Measurements from ENCODE around the gene FGF5. TPM values are rescaled to one million over a fixed set of nuclear protein-coding genes. Genes with fewer than 3 reads are reported as not detected.
A peak's percentile ranks its signal among the peaks of the same experiment; 100 is the strongest.

Gene FGF5
- total RNA-seq, 1 experiment from 2014 or later: not detected

DNA sequence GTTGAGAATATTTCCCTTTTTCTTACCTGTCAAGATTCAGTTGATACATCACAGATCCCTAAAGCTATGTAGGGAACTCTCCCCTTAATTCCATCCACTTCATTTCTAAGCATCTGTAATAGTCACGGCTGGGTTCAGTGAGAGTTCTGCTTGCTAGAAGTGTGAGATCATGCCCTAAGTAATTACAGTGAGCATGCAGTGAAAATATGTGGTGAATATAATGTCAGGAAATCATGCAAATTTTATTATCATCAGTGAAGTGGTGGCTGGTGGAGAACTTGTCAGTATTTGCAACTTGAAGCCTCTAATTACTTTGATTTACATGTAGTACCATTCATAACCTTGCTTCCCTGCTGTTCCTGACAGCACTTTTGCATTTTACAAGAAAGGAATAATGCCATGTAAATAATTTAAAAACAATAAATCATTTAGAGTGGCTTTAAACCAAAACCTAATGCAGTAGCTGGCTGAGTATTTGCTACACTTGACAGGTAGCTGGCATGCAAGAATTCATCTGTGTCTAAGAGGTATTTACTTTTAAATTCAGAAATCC is 40.8 kb downstream of the FGF5 start:
- no peaks in the 10 kb centered on the region for H3K9me2 ChIP-seq (ENCODE audit: insufficient read depth)
- no peak overlapping the region for H3K27ac ChIP-seq
- H3K36me3 ChIP-seq (ENCODE audit: low read depth): no peaks in the 10 kb centered on the region
- ChIA-PET POLR2A (ENCODE audit: unreplicated experiment) (no interaction called here), CTCF (no interaction called here)
- no peak for DNase-seq
- no peaks in the 10 kb centered on the region for H3K79me2 ChIP-seq (ENCODE audit: low read depth)
- no peaks in the 10 kb centered on the region for H4K20me1 ChIP-seq (ENCODE audit: insufficient read depth)
- BruUV-seq (replicated peaks): no TSS peak
- no peaks in the 10 kb centered on the region for H3K4me1 ChIP-seq (replicated peaks; ENCODE audit: insufficient read depth)
- intact Hi-C loops (cut with micrococcal nuclease; ENCODE audit: unreplicated experiment): no loop called here
- no peak overlapping the region for H3K4me2 ChIP-seq
- no peak overlapping the region for H3K4me3 ChIP-seq
- H2AFZ ChIP-seq: no peak overlapping the region
- no peaks in the 10 kb centered on the region for H3K9me3 ChIP-seq (ENCODE audit: insufficient read depth, low read depth)
- H3K27me3 ChIP-seq (ENCODE audit: insufficient read depth, low read depth): no peaks in the 10 kb centered on the region
- H3F3A ChIP-seq (ENCODE audit: insufficient read depth, low read depth): no peaks in the 10 kb centered on the region
- TF ChIP-seq EZH2 (IDR thresholded peaks at IDR 0.05; ENCODE audit: low read depth): no peak
- TF ChIP-seq, protein P1, sequence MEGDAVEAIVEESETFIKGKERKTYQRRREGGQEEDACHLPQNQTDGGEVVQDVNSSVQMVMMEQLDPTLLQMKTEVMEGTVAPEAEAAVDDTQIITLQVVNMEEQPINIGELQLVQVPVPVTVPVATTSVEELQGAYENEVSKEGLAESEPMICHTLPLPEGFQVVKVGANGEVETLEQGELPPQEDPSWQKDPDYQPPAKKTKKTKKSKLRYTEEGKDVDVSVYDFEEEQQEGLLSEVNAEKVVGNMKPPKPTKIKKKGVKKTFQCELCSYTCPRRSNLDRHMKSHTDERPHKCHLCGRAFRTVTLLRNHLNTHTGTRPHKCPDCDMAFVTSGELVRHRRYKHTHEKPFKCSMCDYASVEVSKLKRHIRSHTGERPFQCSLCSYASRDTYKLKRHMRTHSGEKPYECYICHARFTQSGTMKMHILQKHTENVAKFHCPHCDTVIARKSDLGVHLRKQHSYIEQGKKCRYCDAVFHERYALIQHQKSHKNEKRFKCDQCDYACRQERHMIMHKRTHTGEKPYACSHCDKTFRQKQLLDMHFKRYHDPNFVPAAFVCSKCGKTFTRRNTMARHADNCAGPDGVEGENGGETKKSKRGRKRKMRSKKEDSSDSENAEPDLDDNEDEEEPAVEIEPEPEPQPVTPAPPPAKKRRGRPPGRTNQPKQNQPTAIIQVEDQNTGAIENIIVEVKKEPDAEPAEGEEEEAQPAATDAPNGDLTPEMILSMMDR (conservative IDR thresholded peaks at IDR 0.05): no peak

DNA sequence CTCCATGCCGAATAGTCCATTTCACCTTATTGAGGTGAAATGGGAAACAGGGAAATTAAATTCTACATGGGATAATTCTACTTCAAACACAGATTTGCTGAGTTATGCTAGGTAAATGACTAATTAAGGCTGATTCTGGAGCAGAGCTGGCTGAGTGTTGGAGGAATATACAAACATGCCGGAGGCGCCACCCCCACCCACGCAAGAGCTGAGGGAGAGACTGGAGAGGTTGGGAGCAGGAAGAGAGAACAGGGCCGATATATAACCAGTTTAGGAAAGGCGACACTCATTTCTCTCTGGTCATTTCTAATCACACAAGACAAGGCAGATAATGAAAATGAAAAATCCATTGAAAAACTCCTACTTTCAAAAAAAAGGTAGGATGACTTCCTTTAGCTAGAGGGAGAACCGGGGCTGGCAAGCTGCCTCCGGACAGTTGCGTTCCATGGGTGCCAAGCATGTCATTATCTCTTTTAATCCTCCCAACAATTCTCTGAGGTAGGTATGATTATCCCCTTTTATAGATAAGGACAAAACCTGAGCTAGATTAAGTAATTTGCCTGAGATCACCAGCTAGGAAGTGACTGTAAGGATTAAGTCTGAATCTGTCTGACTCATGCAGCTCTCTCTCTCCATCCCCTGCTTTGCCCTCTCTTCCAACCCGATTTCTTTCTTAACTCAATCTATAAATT is 41.5 kb downstream of the FGF5 start:
- DNase-seq: peak in 1 of 2 experiments; percentile 3
- Histone ChIP-seq H3K4me2 (no peak overlapping the region), H3K36me3 (ENCODE audit: low read depth) (no peaks in the 10 kb centered on the region), H3K27ac (no peak overlapping the region), H3F3A (ENCODE audit: insufficient read depth, low read depth) (no peaks in the 10 kb centered on the region), H3K9me2 (ENCODE audit: insufficient read depth) (no peaks in the 10 kb centered on the region), H3K27me3 (ENCODE audit: insufficient read depth, low read depth) (no peaks in the 10 kb centered on the region), H3K9me3 (ENCODE audit: insufficient read depth, low read depth) (no peaks in the 10 kb centered on the region), H3K4me1 (replicated peaks; ENCODE audit: insufficient read depth) (no peaks in the 10 kb centered on the region), H4K20me1 (ENCODE audit: insufficient read depth) (no peaks in the 10 kb centered on the region), H3K79me2 (ENCODE audit: low read depth) (no peaks in the 10 kb centered on the region), H3K4me3 (no peak overlapping the region), H2AFZ (no peak overlapping the region)
- TF ChIP-seq, protein P1 (conservative IDR thresholded peaks at IDR 0.05): no peak
- no peak for TF ChIP-seq EZH2 (IDR thresholded peaks at IDR 0.05; ENCODE audit: low read depth)
- intact Hi-C loops (cut with micrococcal nuclease; ENCODE audit: unreplicated experiment): no loop called here
- no TSS peak for BruUV-seq (replicated peaks)
- CTCF ChIA-PET: no interaction called here
- POLR2A ChIA-PET (ENCODE audit: unreplicated experiment): interaction anchor here (0.5 kb wide), 1 partner anchor 34 kb away, joined by 3 read pairs; no protein-coding TSS in a partner anchor

DNA sequence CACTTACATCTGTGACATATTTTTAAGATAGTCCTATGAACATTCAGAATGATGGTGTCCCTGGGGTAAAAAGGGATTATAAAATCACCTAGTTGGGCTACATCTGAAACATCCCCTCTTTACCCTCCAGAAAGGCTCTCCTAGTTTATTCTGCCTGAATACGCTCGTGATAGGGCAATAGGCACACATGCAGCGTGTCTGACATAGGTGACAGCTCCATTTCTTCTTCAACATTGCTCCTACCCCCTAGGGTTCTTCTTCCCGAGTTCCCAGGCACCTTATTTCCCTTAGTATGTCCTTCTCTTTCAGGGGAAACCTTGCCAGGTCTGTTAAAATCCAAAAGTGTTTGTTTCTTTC is 42.0 kb downstream of the FGF5 start:
- Histone ChIP-seq H3K9me3 (ENCODE audit: insufficient read depth, low read depth) (no peaks in the 10 kb centered on the region), H3K4me3 (no peak overlapping the region), H3K27ac (no peak overlapping the region), H3K36me3 (ENCODE audit: low read depth) (no peaks in the 10 kb centered on the region), H3K9me2 (ENCODE audit: insufficient read depth) (no peaks in the 10 kb centered on the region), H3K27me3 (ENCODE audit: insufficient read depth, low read depth) (no peaks in the 10 kb centered on the region), H3K4me2 (no peak overlapping the region), H3F3A (ENCODE audit: insufficient read depth, low read depth) (no peaks in the 10 kb centered on the region), H4K20me1 (ENCODE audit: insufficient read depth) (no peaks in the 10 kb centered on the region), H3K79me2 (ENCODE audit: low read depth) (no peaks in the 10 kb centered on the region), H2AFZ (no peak overlapping the region), H3K4me1 (replicated peaks; ENCODE audit: insufficient read depth) (no peaks in the 10 kb centered on the region)
- intact Hi-C loops (cut with micrococcal nuclease; ENCODE audit: unreplicated experiment): no loop called here
- DNase-seq: no peak
- no peak for TF ChIP-seq EZH2 (IDR thresholded peaks at IDR 0.05; ENCODE audit: low read depth)
- TF ChIP-seq, protein P1 (conservative IDR thresholded peaks at IDR 0.05): no peak
- ChIA-PET POLR2A (ENCODE audit: unreplicated experiment) (interaction anchor here (0.5 kb wide), 1 partner anchor 35 kb away, joined by 3 read pairs; no protein-coding TSS in a partner anchor), CTCF (no interaction called here)
- BruUV-seq (replicated peaks): no TSS peak

Data from PC-9 (cell line).